GM10266 (cell line): ENCODE results near the gene TCF25.
"Not testable (repeated sequence)": the region's sequence is repeated elsewhere in the genome, so short reads cannot be mapped to it uniquely, and the experiment has no call there.

Source experiments
- DNase-seq: peaks from one replicate; pipeline ENCODE4 v3.0.0; 2012; ENCODE audit errors: extremely low spot score
- TF ChIP-seq, protein P1 (sequence below): IDR thresholded peaks from 2 replicates; pipeline ENCODE4 v1.5.1; 2012; ENCODE audit warnings: mild to moderate bottlenecking, low read depth; ENCODE audit not compliant: control insufficient read depth, insufficient read depth; ENCODE audit errors: missing control alignments

Gene TCF25

GRCh38 chr16:89910717-89911354 lies 37.4 kb downstream of the TCF25 start:
- TF ChIP-seq, protein P1, sequence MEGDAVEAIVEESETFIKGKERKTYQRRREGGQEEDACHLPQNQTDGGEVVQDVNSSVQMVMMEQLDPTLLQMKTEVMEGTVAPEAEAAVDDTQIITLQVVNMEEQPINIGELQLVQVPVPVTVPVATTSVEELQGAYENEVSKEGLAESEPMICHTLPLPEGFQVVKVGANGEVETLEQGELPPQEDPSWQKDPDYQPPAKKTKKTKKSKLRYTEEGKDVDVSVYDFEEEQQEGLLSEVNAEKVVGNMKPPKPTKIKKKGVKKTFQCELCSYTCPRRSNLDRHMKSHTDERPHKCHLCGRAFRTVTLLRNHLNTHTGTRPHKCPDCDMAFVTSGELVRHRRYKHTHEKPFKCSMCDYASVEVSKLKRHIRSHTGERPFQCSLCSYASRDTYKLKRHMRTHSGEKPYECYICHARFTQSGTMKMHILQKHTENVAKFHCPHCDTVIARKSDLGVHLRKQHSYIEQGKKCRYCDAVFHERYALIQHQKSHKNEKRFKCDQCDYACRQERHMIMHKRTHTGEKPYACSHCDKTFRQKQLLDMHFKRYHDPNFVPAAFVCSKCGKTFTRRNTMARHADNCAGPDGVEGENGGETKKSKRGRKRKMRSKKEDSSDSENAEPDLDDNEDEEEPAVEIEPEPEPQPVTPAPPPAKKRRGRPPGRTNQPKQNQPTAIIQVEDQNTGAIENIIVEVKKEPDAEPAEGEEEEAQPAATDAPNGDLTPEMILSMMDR, result no peak
- no peak for DNase-seq

- DNase-seq, result no peak
- TF ChIP-seq, protein P1, result no peak
Observed at GRCh38 chr16:89911375-89911774, 38.0 kb downstream of the TCF25 start.

- DNase-seq, result no peak
- TF ChIP-seq, protein P1, result no peak
Observed at GRCh38 chr16:89912143-89912542, 38.8 kb downstream of the TCF25 start.

DNA sequence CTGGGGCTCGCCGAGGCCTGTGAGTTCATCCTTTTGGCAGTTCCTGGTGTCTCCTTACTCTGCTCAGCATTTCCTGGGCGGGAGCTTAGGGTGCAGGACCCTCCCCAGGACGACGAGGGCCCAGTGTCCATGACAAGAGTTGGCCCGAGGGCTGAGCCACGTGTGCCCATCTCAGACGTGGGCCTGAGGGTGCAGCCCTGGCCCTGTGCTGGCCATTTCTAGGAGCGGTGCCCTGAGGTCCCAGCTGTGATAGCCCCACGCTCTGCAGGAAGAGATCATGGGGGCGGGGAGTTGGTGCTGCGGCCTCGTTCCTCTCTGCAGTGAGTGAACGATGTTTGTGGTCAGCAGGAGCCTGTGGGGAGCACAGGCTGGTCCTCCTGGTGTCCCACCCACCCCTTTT lies 39.2 kb downstream of the TCF25 start:
- TF ChIP-seq, protein P1, result no peak

DNA sequence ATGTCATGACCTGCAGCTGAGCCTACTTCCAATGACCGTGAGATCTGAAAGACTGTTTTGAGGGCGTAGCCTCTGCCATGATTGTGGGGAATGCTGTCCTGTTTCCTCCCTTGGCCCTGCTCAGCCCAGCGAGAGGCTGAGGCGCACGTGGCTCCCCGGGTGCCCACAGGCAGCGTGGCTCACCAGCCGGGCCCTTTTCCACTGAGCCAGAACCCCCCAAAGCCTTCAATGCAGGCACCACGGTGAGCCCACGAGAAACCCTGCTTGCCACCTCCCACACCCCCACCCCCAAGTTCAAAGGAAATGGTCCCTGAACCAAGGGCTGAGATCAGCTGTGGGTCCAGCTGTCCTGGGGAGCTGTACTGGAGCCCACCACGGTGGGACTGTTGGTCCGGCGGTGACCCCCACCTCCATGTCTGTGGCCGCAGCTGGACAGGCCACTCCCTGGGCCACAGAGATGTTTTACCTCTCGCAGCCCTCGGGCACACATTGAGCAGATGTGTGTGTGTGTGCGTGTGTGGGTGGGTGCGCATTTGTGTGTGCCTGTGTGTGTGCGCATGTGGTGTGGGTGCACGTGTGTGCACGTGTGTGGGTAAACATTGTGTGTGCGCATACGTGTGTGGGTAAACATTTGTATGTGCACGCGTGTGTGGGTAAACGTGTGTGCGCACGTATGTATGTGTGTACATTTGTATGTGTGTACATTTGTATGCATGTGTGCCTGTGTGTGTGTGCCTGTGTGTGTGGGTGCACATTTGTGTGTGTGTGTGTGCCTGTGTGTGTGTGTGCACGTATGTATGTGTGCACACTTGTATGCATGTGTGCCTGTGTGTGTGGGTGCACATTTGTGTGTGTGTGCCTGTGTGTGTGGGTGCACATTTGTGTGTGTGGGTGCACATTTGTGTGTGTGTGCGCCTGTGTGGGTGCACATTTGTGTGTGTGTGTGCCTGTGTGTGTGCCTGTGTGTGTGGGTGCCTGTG lies 40.3 kb downstream of the TCF25 start:
- TF ChIP-seq, protein P1, result no peak
- no peak for DNase-seq

More for the DNA sequence above, 39.2 kb downstream of the TCF25 start:
- no peak for DNase-seq

GRCh38 chr16:89914642-89915285 lies 41.4 kb downstream of the TCF25 start:
- DNase-seq, result not testable (repeated sequence)

GRCh38 chr16:89915303-89916232 lies 42.2 kb downstream of the TCF25 start:
- TF ChIP-seq, protein P1, result no peak
- DNase-seq, result no peak
